Motor neuron (in vitro differentiated cells): ENCODE data around the gene TASOR2. TPM values are rescaled to one million over a fixed set of nuclear protein-coding genes. Genes with fewer than 3 reads are reported as not detected.

Experiments used
- ATAC-seq, 8 experiments: fragments of 200-7000 bp; cut with Tn5 transposase; replicated peaks in 6 of 8; 2 replicates each; pipeline ENCODE4 v1.8.0; 2021; ENCODE audit warnings: mild to moderate bottlenecking in 8 of 8, moderate library complexity in 8 of 8
- H3K27ac ChIP-seq, 2 donors: fragments of 250-450 bp; sonication (Bioruptor Pico); 2 replicates each; pipeline ENCODE4 v1.9.0; 2021; ENCODE audit warnings: antibody characterized with exemption in 2 of 2, mild to moderate bottlenecking in 2 of 2, moderate library complexity in 1 of 2
- H3K4me1 ChIP-seq, 2 donors: fragments of 250-450 bp; sonication (Bioruptor Pico); replicated peaks in 1 of 2; 2 replicates each; pipeline ENCODE4 v1.6.1; 2021; ENCODE audit warnings: antibody characterized with exemption in 2 of 2, mild to moderate bottlenecking in 2 of 2, moderate library complexity in 1 of 2
- H3K4me3 ChIP-seq, 5 donors: fragments of 250-450 bp; sonication (Bioruptor Pico); 2 replicates each; pipeline ENCODE4 v1.9.0; 2021; ENCODE audit warnings: antibody characterized with exemption in 5 of 5, mild to moderate bottlenecking in 5 of 5, moderate library complexity in 4 of 5
- WGBS, 10 experiments: fragments of 450-650 bp; shearing (Covaris generic); methylation state at CpG; one replicate each; pipeline ENCODE4 v1.0.0; 2022; 5-methylcytosine and 5-hydroxymethylcytosine counted together
- in situ Hi-C, 9 experiments: fragments of 400-800 bp; cut with MboI; loops; one replicate each; pipeline ENCODE4 v1.15.0; 2021; ENCODE audit warnings: low sequenced_read_pairs in 9 of 9, low pct_unique_long_range_greater_than_20kb in 2 of 9; ENCODE audit not compliant: unreplicated experiment in 9 of 9
- total RNA-seq, 8 experiments: library from RNA; unstranded; fragments of 300-600 nt; gene quantifications; 2 replicates each; pipeline versions ENCODE4 v1.2.3 to v1.2.4, GENCODE V29; 2022

The TASOR2 gene
- 10 to 100 TPM; 30.4 to 89.4 (median 49.4) TPM for total RNA-seq

GRCh38 chr10:5684318-5684970, at the start of gene TASOR2:
Gene TASOR2 (plus strand): TSS chr10:5684838. CDS start chr10:5720643, 35,805 bp downstream.
- ATAC-seq: peak; percentile 77 to 97 (median 95)
- H3K27ac ChIP-seq: peak within 1 kb of the TSS; percentile 43 to 87
- in situ Hi-C loops: no loop called here
- H3K4me3 ChIP-seq: peak within 1 kb of the TSS; percentile 53 to 88 (median 75)
- 0 to 47% (median 6%) methylated on average over 2 to 25 of the region's 54 CpGs; no CpG with 5 or more reads in 2 of the 10 experiments for WGBS, 10 experiments
- H3K4me1 ChIP-seq: peaks cover 2 to 9% of the 10 kb centered on the region in 2 donors

- Histone ChIP-seq H3K4me3 (no peak overlapping the region), H3K4me1 (peaks cover 0 to 7% of the 10 kb centered on the region in 2 donors), H3K27ac (no peak overlapping the region)
- WGBS, 10 experiments: 6 to 100% (median 84%) methylated on average over 1 to 6 of the region's 7 CpGs; no CpG with 5 or more reads in 2 of the 10 experiments
- in situ Hi-C loops: loop anchor here in 2 of 9 experiments (25.0 kb wide), 1 partner anchor 798 kb away; the partner anchor contains the start of gene AKR1E2 (in 2 of the 2)
- ATAC-seq: no peak
Measured at GRCh38 chr10:5634918-5635317, 49.7 kb upstream of the TASOR2 start.

DNA sequence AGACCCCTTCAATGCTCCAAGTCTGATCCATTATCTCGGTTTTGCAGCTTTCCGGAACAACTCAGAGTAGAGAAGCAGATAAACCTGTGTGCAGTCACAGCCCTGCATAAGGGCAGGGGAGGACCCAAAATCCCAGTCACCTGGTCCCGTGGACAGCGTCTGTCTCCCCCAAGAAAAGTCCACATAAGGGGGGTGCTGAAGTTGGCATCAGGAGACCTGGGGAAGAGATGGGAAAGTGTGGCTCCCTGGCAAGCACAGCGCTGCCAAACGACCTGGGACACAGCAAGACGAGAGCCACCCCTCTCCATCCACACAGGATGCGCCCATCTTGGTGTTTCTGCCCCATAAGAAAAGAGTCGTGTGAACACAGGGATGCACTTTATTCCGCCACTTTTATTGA, 46.1 kb upstream of the TASOR2 start:
- H3K4me1 ChIP-seq: no peaks in the 10 kb centered on the region
- 64 to 90% (median 87%) methylated on average over 2 to 9 of the region's 10 CpGs; no CpG with 5 or more reads in 7 of the 10 experiments for WGBS, 10 experiments
- in situ Hi-C loops: loop anchor here in 2 of 9 experiments (25.0 kb wide), 1 partner anchor 801 kb away; the partner anchor contains the start of gene AKR1E2 (in 2 of the 2)
- no peak overlapping the region for H3K4me3 ChIP-seq
- H3K27ac ChIP-seq: no peak overlapping the region
- ATAC-seq: no peak

- WGBS, 10 experiments: 84 to 100% (median 95%) methylated on average over 1 to 17 of the region's 17 CpGs; no CpG with 5 or more reads in 2 of the 10 experiments
- in situ Hi-C loops: loop anchor here in 2 of 9 experiments (25.0 kb wide), 1 partner anchor 802 kb away; the partner anchor contains the start of gene AKR1E2 (in 2 of the 2)
- H3K27ac ChIP-seq: no peak overlapping the region
- no peak overlapping the region for H3K4me3 ChIP-seq
- no peak for ATAC-seq
- H3K4me1 ChIP-seq: peaks cover 0 to 4% of the 10 kb centered on the region in 2 donors
Measured at GRCh38 chr10:5639066-5639465, 45.6 kb upstream of the TASOR2 start.

DNA sequence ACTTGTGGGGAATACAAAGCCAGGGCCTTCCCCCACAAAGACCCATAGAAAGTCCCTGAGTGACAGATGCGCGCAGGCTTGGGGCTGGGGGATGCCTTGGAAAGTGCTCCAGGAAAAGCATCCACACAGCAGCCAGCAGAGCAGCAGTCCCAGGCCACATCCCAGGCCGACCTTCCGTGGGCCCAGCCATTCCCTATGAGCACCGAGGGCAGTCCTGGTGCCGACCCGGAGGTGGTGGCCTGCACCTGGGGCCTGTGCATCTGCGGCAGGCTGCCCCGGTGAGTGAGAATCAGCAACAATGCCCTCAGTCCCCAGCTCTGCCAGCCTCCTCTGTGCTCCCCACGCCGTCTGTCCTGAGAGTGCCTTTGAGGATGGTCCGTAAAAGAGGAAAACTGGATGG, 44.6 kb upstream of the TASOR2 start:
- Histone ChIP-seq H3K4me1 (peaks cover 0 to 4% of the 10 kb centered on the region in 2 donors), H3K4me3 (no peak overlapping the region), H3K27ac (no peak overlapping the region)
- 95 to 100% (median 98%) methylated on average over 1 to 9 of the region's 12 CpGs; no CpG with 5 or more reads in 6 of the 10 experiments for WGBS, 10 experiments
- in situ Hi-C loops: loop anchor here in 2 of 9 experiments (25.0 kb wide), 1 partner anchor 803 kb away; the partner anchor contains the start of gene AKR1E2 (in 2 of the 2)
- no peak for ATAC-seq

DNA sequence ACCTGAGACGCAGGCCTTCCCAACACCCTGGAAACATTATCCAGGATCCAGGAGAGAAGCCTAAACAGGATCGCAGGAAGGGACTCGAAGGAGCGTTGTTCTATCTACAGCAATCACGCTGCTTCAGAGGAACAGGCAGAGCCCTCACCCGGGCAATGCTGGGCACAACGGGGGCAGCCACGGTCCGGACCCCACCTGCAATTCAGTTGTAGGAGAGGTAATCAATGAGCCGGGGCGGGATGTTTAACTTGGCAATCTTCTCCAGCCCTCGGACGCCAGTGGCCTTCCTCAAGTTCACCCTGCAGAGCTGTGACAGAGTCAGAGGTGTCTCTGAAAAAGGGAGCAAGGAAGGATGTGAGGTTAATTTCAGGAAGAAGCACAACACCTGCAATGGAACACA, 44.1 kb upstream of the TASOR2 start:
- Histone ChIP-seq H3K27ac (no peak overlapping the region), H3K4me3 (no peak overlapping the region), H3K4me1 (peaks cover 0 to 4% of the 10 kb centered on the region in 2 donors)
- WGBS, 10 experiments: 93 to 100% (median 95%) methylated on average over 6 to 10 of the region's 13 CpGs; no CpG with 5 or more reads in 4 of the 10 experiments
- no peak for ATAC-seq
- in situ Hi-C loops: loop anchor here in 2 of 9 experiments (25.0 kb wide), 1 partner anchor 803 kb away; the partner anchor contains the start of gene AKR1E2 (in 2 of the 2)

DNA sequence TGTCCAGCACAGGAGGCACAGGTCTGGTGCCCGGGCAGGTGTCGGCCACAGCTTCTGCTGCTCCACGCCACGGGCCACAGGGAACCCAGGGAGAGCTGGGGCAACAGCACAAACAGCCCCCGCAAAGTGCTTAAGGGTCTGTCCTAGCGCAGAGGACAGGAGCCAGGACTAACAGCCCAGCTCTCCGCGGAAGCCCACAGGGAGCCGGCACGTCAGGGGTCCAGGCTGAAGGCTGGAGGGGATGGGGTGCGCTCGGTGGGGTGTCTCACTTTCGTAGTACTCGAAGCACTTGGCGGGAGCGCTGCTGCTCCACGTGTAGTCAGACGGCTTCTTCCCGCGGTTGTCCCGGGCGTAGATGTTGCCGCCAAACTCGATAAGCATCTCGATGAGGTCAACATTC, 43.1 kb upstream of the TASOR2 start:
- WGBS, 10 experiments: 90 to 100% (median 96%) methylated on average over 3 to 17 of the region's 25 CpGs; no CpG with 5 or more reads in 4 of the 10 experiments
- no peak for ATAC-seq
- in situ Hi-C loops: loop anchor here in 2 of 9 experiments (25.0 kb wide), 1 partner anchor 804 kb away; the partner anchor contains the start of gene AKR1E2 (in 2 of the 2)
- H3K27ac ChIP-seq: no peak overlapping the region
- peaks cover 0 to 4% of the 10 kb centered on the region in 2 donors for H3K4me1 ChIP-seq
- H3K4me3 ChIP-seq: no peak overlapping the region

DNA sequence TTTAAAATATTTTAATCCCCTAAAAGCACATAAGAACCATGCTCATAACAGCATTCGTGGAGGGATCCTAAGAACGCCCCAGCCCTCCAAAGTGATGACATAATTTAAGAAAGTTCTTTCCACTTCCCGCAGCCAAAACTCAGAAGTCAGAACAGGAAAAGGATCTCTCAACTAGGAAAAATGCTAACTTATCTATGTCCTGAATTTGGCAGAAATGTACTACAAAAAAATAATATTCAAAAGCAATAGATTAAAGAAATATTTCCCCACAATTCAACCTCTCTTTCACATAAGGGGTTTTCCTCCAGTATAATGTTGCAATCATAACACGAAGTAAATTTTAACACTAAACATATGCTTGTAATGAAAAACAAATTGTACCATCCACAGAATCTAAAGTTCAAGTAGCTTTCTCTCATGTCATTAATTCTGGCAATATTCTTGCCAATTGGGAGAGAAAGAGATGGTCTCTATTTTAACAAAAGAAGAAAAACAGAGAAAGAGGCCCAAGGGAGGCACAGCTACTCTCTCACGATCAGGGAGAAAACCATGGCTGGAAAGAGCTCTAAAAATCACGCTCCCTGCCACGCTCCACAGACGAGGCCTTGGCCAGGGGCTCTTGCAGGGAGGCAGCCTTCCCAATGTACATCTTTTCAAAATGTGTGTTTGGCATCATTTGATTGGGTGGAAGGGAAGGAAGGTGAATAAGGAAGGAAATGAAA, 41.1 kb upstream of the TASOR2 start:
- Histone ChIP-seq H3K27ac (no peak overlapping the region), H3K4me3 (no peak overlapping the region), H3K4me1 (peaks cover 0 to 4% of the 10 kb centered on the region in 2 donors)
- peak in 1 of 8 experiments; percentile 53 for ATAC-seq
- in situ Hi-C loops: loop anchor here in 2 of 9 experiments (25.0 kb wide), 1 partner anchor 806 kb away; the partner anchor contains the start of gene AKR1E2 (in 2 of the 2)
- 36 to 95% (median 82%) methylated on average over 3 to 8 of the region's 8 CpGs for WGBS, 10 experiments

DNA sequence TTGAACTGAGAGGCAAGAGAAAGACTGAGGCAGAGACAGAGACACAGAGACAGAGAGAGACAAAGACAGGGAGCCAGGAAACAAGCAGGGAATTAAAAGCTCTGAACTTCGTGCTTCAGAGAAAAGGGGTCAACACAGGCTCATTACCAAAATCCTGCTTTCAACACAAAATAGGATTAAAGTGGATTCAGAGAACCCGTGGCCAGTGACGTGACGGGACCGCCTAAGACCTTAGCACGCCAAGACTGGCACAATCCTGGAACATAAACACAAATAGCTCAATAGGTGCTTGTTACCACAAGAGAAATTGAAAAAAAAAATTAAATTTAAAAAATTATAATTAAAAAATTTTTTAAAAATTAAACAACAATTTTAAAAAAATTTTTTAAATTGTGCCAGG, 39.7 kb upstream of the TASOR2 start:
- WGBS, 10 experiments: 88 to 100% (median 93%) methylated on average over 5 to 6 of the region's 6 CpGs; no CpG with 5 or more reads in 1 of the 10 experiments
- Histone ChIP-seq H3K4me1 (peaks cover 0 to 4% of the 10 kb centered on the region in 2 donors), H3K4me3 (no peak overlapping the region), H3K27ac (no peak overlapping the region)
- no peak for ATAC-seq
- in situ Hi-C loops: loop anchor here in 2 of 9 experiments (25.0 kb wide), 1 partner anchor 808 kb away; the partner anchor contains the start of gene AKR1E2 (in 2 of the 2)

GRCh38 chr10:5645375-5645774, 39.3 kb upstream of the TASOR2 start:
- Histone ChIP-seq H3K4me3 (no peak overlapping the region), H3K4me1 (peaks cover 0 to 4% of the 10 kb centered on the region in 2 donors), H3K27ac (no peak overlapping the region)
- WGBS, 10 experiments: 28 to 100% (median 80%) methylated on average over 2 to 10 of the region's 11 CpGs; no CpG with 5 or more reads in 1 of the 10 experiments
- in situ Hi-C loops: loop anchor here in 2 of 9 experiments (25.0 kb wide), 1 partner anchor 808 kb away; the partner anchor contains the start of gene AKR1E2 (in 2 of the 2)
- ATAC-seq: no peak

DNA sequence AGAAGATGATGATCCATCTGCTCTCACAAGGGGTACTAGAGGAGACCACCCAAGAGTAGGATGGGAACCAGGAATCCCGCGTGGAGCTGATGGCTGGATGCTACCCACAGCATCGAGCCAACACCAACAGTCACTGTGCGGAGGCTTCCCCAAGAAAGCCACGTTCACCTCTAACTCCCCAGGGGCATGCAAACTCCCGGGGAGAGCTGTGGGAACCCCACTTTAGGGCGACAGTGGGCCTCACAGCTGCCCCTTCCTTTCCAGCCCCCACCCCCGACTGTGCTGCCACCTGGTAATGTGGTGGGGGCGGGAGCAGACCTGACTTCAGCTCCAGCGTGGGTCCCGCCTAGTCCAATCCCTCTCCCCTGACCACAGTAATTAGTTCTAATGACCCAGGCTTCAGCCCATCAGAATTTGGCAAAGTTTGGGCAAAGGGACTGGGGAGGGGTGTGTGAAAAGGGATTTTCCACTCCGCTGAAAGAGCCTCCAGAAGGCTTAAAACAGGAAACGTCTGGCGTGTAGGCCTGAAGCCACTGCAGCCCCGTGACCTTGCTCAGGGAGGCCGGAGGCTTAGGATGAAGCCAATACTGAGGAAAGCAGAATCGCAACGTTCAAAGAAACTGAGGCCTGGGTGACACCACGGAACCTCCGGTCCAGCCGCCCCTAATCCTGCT, 38.6 kb upstream of the TASOR2 start:
- in situ Hi-C loops: loop anchor here in 2 of 9 experiments (25.0 kb wide), 1 partner anchor 809 kb away; the partner anchor contains the start of gene AKR1E2 (in 2 of the 2)
- no peak for ATAC-seq
- H3K4me3 ChIP-seq: no peak overlapping the region
- WGBS, 10 experiments: 61 to 93% (median 76%) methylated on average over 2 to 9 of the region's 21 CpGs; no CpG with 5 or more reads in 3 of the 10 experiments
- H3K27ac ChIP-seq: no peak overlapping the region
- H3K4me1 ChIP-seq: peaks cover 0 to 4% of the 10 kb centered on the region in 2 donors
